Activated naive CD4-positive, alpha-beta T cell (primary cell): ENCODE measurements around the gene RPRD1B.
A peak's percentile ranks its signal among the peaks of the same experiment; 100 is the strongest.

Experiments
- DNase-seq, 4 experiments: peaks; one replicate each; lab custom pipeline; 2025; lab: John Stamatoyannopoulos, UW

RPRD1B gene

DNA sequence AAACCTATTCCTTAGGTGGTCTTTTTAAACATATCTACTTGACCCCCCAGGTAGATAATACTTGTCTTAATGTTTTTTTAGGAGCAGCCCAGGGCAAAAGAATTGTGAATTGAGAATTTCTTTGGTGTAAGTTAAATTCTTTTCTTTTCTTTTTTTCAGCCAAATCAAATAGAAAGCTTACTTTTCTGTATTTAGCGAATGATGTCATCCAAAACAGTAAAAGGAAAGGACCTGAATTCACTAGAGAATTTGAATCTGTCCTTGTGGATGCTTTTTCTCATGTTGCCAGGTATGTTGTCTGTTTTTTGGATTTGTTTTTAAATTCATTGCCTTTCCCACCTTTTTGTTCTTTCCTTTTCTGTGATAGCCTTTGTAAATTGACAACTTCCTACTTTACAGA, 6.7 kb downstream of the RPRD1B start:
- DNase-seq = no peak

DNA sequence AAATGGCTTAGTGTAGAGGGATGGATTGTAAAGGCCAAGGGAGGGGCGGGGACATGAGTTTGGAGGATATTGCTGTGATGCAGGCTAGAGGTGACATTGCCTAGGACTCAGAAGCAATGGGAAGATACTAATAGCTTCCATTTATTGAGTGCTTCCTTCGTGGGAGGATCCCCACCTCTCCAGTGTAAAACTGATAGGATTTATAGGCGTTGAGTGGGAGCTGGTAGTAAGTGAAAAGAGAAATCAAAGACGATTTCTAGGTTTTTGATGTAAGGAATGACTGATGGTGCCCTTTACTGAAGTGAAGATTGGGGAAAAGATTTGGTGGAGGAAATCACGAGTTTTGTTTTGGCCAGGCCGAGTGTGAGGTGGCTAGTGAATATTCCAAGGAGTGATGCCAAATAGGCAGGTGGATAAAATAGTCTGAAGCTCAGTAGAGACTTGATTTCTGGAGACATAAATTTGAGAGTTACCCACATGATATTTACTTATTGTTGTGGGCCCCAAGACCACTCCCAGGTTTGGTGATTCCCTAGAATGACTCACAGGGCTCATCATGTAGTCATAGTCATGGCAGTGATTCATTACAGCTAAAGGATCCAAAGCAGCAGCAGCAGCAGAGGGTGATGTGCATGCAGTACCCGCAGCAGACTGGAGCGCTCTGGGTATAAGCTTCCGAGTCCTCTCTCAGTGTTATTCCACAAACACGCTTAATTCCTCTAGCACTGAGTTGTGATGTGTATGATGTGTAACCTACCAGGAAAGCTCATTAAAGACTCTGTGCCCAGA, 10.2 kb downstream of the RPRD1B start:
- no peak for DNase-seq

- DNase-seq = no peak
Measured at GRCh38 chr20:38044685-38045084, 11.1 kb downstream of the RPRD1B start.

- no peak for DNase-seq
Measured at GRCh38 chr20:38046572-38046971, 13.0 kb downstream of the RPRD1B start.

GRCh38 chr20:38049800-38050199, 16.3 kb downstream of the RPRD1B start:
- no peak for DNase-seq

DNA sequence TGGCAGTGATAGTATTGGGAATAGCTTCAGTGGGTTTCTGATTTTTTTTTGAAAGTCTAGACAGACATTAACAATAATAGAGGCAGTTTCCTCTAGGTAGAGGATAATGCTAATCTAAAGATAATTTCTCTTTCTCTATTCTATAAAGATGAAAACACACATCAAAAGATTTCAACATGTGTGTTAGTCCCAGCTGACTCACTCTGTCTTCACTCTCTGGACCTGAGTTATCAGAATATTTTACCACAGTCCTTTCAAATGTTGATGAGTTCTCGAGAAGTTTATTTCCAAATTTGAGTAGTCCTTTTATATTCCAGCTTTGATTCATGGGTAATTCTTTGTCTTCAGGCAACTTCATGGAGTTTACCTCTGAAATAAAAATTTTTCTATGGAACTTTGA, 17.1 kb downstream of the RPRD1B start:
- no peak for DNase-seq

GRCh38 chr20:38052870-38053269, 19.3 kb downstream of the RPRD1B start:
- no peak for DNase-seq

- DNase-seq = no peak
Measured at GRCh38 chr20:38054647-38055046, 21.1 kb downstream of the RPRD1B start.

DNA sequence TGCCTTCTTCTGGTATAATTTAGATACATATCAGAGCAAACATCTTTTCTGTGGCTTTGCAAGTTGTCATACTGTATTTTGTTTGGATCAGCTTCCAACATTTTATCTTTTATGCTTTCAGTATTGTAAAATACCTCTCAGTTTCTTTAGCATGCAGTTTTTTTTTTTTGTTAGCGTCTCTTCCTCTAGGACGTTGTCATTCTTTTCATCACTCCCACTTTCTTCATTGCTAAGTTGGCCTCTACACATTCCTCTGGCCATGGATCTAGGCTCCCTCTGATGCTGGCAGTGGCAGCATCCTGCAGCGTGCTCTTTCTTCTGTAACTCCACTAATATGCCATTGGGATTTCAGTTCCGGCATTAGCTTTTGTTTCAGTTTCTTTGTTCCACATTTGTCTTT, 21.7 kb downstream of the RPRD1B start:
- DNase-seq = no peak

- no peak for DNase-seq
Measured at GRCh38 chr20:38055848-38056247, 22.3 kb downstream of the RPRD1B start.

- DNase-seq = peak; percentile 20 to 66 (median 56)
Measured at GRCh38 chr20:38057351-38057972, 23.9 kb downstream of the RPRD1B start.

DNA sequence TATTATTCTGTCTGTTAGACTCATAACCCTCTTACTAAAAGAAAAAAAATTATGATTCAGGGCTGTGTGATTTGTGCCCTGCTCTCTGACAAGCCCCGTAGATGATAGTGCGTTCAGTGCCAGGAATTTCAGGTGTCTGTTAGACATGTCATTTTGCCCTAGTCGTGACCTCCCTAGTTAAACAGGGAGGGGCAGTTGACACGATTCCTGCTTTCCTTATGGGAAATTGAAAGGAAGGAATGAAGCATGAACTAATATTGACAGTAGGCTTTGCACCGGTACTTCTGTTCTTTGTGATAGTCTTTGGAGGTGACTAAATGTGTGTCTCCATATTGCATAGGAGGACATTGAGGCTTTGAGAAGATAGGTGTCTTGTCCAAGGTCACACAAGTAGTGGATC, 26.3 kb downstream of the RPRD1B start:
- DNase-seq = no peak

DNA sequence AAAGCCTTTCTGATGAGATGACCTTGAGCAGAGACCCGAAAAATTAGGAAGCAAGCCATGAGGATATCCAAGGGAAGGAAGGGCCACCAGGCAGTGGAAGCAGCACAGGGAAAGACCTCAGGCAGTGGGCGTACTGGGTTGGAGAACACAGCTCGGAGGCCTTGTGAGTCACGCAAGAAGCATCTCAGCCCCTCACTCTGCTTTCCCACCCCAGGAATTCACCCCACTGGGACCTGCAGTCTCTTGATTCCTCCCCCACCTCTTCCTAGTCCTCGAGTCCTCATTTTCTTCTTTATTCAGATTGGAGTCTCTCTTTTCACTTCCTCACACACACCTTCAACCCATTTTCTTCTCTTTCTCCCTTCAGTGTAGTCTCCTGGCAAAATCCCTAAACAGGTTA, 27.0 kb downstream of the RPRD1B start:
- DNase-seq = no peak

DNA sequence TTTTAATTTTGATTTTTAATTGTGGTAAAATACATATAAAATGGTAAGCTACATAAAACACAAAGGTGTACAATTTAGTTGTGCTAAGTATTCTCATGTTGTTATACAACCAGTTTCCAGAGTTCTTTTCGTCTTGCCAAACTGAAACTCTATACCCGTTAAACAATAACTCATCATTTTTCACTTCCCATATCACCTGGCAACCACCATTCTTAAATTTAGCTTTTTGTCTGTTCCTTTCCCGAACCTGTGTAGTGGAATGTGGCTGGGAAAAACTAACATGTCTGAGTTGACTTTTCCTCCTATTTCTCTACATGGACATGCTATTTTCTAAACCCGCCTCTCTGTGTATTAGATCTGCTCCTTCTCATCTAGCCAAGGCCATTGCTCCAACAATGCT, 27.6 kb downstream of the RPRD1B start:
- DNase-seq = no peak

DNA sequence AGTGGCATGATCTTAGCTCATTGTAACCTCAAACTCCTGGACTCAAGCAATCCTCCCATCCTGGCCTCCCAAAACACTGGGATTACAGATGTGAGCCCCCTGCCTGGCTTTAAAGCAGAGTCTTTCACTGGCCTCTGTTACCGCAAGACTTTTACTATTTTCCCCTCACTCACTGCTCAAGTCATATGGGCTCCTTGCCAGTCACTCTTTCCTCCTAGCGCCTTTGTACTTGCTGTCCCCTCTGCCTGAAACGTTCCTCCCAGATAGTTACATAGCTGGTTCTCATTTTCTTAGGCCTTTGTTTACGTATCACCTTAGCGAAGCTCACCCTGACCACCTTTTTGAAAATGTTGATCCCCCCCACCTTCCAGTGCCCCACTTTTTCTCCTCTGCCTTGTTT, 29.3 kb downstream of the RPRD1B start:
- DNase-seq = no peak

DNA sequence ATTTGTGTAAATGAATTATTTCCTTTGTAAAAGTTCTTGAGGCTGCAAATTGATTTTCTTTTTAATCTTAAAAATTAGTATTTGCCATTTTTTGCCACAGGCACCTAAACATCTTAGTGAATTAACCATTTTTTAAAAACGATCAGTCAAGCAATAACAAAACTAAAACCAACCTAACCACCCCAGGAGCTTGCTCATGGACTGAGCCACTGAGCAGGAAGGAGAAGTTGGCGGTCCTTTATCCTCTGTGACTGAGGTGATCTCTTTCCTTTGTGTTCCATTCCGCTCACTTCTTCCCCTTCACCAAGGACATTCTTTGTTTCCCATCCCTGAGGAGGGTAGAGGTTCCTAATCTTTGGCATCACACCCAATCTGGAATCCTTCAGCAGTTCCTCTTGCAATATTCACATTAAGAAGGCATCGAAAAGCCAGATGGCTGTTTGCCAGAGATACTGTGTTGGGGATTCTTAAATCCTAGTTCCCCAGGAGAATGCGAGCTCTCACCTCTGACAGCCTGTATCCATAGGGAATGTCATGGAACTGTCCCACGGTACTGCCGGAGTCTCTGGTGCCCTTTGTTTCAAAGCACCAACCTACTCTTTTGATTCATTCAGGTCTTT, 30.5 kb downstream of the RPRD1B start:
- no peak for DNase-seq

DNA sequence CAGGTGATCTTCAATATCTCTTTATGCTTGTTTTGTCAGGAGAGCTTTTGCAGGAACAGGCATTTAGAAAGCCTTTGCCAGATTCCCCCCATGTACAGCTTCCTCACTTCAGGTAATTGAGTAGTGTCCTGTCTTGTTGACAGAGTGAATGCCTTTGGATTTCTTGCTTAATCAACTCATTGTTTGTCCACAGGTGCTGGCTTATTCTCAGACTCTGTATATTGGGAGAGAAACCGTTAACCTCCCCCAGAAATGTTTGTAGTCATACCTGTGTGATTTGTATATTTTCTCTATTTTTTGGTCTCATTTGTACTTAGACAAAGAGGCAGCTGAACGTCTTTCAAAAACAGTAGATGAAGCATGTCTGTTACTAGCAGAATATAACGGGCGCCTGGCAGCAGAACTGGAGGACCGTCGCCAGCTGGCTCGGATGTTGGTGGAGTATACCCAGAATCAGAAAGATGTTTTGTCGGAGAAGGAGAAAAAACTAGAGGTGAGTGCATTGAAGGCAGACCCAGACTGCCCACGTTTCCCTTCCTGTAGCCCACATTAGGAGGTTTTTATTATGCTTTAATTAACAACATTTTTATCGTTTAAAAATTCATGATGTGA, 32.3 kb downstream of the RPRD1B start:
- no peak for DNase-seq

DNA sequence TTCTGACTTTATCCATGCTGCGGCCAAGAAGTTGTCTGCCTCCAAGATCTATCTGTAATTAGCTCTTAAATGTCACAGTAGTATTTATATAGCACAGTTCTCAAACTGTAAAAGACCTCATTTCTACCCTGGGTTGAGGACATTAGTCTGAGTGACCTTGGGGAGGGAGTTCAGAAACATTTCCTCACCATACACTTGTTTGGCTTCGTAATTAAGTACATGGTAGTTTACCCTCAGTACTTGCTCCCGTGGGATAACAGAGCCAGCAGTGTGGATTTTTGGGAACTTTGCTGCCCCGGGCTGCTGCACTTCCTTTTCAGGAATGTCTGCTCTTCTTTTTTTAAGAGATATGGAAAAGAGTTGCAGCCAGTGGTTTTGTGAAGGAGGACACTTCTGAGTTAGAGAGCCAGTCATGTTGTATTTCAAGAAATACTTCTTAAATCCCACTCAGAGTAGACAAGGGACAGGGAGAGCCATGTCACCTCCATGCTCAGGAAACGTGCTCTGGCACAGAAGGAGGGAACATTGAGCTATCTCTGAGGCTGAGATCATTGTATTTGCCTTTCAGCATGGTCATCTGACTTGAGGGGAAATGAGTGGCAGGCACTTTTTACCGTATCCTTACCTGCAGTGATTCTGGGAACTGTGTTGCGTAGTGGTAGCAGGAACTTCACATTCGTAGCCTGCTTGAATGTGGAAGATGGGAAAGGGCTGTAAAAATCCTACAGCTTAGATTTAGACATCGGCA, 33.6 kb downstream of the RPRD1B start:
- no peak for DNase-seq

DNA sequence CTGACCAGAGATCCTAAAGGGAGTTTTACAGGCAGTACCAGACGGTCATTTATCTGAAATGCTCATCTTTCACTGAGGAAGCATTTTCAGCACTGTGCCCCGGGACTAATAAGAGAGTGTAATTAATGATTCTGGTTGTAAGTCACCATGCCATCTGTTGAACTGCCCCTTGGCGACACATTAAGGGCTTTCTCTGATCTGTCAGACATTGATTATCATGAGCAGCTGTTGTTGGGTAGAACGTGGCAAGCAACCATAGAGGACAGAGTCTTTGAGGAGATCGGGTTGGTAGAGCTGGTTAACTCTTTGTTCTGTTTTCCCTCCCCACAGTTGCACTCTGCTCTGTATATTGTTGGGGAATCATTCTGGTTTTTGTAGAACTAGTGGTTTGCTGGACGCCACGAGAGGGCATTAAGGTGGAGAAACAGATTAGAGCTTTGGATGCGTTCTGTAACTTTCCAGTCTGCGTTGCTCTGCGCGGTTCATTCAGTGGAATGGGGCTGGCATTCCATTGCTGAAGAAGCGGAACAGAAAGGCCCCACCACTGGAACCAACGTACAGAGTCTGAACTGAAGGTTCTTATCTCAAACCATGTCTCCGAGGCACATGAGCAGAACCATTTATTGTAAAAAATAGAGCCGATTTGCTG, 34.3 kb downstream of the RPRD1B start:
- no peak for DNase-seq

- no peak for DNase-seq
Measured at GRCh38 chr20:38072898-38073297, 39.4 kb downstream of the RPRD1B start.

GRCh38 chr20:38073307-38074071, 39.9 kb downstream of the RPRD1B start:
- no peak for DNase-seq
